DMS53 treated with DMSO at 0.1 percent for 48 hours (cell line): Measurements from ENCODE around the gene EAF1.
"Not testable (repeated sequence)": the region's sequence is repeated elsewhere in the genome, so short reads cannot be mapped to it uniquely, and the experiment has no call there.

Source experiments
- DNase-seq: peaks from one replicate; lab custom pipeline; 2025; ENCODE audit not compliant: unreplicated experiment; lab: John Stamatoyannopoulos, UW

EAF1 gene

GRCh38 chr3:15405448-15406050, 21.8 kb upstream of the EAF1 start:
- DNase-seq: no peak

- no peak for DNase-seq
Observed at GRCh38 chr3:15409239-15409638, 18.2 kb upstream of the EAF1 start.

- no peak for DNase-seq
Observed at GRCh38 chr3:15409774-15410173, 17.6 kb upstream of the EAF1 start.

- not testable (repeated sequence) for DNase-seq
Observed at GRCh38 chr3:15410966-15411365, 16.4 kb upstream of the EAF1 start.

- DNase-seq: no peak
Observed at GRCh38 chr3:15420871-15421270, 6.5 kb upstream of the EAF1 start.

- no peak for DNase-seq
Observed at GRCh38 chr3:15426579-15427118, 749 bp upstream of the EAF1 start.

GRCh38 chr3:15427981-15428380, 583 bp downstream of the EAF1 start:
- DNase-seq: no peak

- DNase-seq: no peak
Observed at GRCh38 chr3:15428539-15428938, 1.1 kb downstream of the EAF1 start.

GRCh38 chr3:15429080-15429479, 1.7 kb downstream of the EAF1 start:
- DNase-seq: no peak

- no peak for DNase-seq
Observed at GRCh38 chr3:15430624-15431023, 3.2 kb downstream of the EAF1 start.

- no peak for DNase-seq
Observed at GRCh38 chr3:15431256-15431837, 3.9 kb downstream of the EAF1 start.

- DNase-seq: no peak
Observed at GRCh38 chr3:15433531-15433930, 6.1 kb downstream of the EAF1 start.

GRCh38 chr3:15434756-15435155, 7.4 kb downstream of the EAF1 start:
- DNase-seq: no peak

- no peak for DNase-seq
Observed at GRCh38 chr3:15436246-15436645, 8.8 kb downstream of the EAF1 start.

GRCh38 chr3:15438983-15439382, 11.6 kb downstream of the EAF1 start:
- DNase-seq: no peak

GRCh38 chr3:15439476-15439875, 12.1 kb downstream of the EAF1 start:
- no peak for DNase-seq

- no peak for DNase-seq
Observed at GRCh38 chr3:15440891-15441290, 13.5 kb downstream of the EAF1 start.

- DNase-seq: no peak
Observed at GRCh38 chr3:15443826-15444524, 16.6 kb downstream of the EAF1 start.

GRCh38 chr3:15449489-15450224, 22.3 kb downstream of the EAF1 start:
- no peak for DNase-seq

- DNase-seq: no peak
Observed at GRCh38 chr3:15450438-15451215, 23.2 kb downstream of the EAF1 start.
